HG03520 (cell line): ENCODE measurements around the gene CASQ1.

Experiments
- ATAC-seq: cut with Tn5 transposase; IDR thresholded peaks from one replicate; pipeline ENCODE4 v1.9.1; 2021; ENCODE audit warnings: mild to moderate bottlenecking, moderate library complexity; ENCODE audit not compliant: unreplicated experiment

Gene CASQ1

DNA sequence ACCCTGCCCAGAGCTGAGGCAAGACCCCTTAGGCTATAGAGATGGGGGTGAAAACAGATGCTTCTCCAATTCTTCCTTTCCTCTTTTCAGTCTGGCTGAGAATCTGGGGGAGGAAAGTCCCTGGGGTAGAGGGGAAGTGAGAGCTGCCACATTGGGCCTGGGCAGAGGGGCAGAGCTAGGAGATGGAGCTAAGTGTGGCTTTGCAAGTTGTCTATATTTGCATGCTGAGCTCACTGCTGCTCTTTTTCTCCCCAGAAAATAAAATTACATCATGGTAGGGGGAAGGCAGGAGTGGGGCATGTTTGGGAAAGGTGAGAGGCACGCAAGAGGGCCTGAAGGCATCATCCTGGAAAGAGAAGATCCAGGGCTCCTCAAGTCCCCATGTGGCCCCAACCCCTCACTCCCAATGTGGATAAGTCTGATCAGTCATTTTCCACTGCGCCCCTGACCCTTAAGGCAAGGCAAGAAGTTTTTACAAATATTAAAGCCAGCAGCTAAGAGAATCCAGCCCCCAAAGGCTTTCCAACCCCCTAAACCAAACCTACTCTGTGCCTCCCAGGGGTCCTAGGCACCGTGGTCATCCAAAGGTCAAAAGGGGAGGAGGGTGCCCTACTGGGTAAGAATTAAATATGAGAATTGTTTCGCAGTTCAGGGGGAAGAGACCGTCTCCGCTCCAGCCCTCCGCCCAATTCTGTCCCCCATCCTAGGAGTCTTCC is 14.3 kb downstream of the CASQ1 start:
- peak; percentile 48 for ATAC-seq

DNA sequence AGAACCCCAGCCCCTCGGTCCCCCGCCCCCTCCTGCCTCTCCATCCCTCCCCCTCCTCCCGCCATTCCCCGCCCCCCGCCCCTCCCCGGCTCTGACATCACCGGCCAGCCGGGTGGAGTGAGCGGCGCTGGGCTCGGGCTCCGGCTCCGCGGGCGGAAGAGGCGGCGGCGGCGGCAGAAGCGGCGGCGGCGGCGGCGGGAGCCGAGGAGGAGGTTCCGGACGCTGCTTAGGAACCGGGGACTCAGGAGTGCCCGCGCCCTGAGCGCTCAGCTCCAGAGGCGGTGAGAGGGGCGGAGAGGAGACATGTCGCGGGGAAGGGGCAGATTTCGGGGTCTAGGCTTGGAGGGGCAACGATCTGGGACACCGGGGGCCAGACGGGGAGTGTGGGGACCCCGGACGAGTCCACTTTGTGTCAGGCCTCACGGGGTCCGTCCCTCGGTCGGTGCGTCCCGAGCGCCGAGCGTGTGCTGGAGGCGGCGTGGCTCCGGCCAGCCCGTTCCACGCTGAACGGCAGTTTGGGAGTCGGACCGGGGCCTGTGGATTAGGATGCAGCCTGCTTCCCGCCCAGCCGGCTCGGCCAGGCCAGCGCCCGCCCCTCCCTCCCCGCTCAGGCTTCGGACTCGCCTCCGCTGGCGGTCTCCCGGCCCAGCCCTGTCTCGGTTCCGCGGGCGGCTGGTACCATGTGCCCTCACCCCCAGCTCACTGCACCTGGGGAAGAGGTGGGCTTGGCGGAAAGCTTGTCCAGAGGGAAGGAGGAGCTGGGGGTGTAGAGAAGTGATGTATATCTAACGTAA is 15.1 kb downstream of the CASQ1 start, which contains the start of gene PEA15:
TSS of gene PEA15 (plus strand) at position 143 of the 794 bp plus-strand sequence. CDS start 6,161 bp downstream, outside the sequence.
- peak; percentile 41 for ATAC-seq

DNA sequence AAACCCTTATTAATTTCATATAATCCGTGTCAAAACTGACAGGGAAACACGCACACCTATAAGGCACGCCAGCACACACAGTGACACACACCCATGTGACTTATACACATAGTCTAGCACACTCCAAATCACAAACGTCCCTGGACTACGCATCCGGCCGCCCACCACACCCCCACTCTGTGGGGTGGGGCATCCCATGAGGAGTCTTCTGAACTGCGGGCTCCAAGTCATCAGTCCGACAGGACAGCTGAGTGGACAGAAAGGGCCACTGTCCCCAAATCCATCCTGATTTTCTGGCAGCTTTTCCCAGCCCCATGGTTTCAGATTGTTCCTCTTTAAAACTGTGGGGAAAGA is 15.6 kb downstream of the CASQ1 start:
- peak; percentile 41 for ATAC-seq

DNA sequence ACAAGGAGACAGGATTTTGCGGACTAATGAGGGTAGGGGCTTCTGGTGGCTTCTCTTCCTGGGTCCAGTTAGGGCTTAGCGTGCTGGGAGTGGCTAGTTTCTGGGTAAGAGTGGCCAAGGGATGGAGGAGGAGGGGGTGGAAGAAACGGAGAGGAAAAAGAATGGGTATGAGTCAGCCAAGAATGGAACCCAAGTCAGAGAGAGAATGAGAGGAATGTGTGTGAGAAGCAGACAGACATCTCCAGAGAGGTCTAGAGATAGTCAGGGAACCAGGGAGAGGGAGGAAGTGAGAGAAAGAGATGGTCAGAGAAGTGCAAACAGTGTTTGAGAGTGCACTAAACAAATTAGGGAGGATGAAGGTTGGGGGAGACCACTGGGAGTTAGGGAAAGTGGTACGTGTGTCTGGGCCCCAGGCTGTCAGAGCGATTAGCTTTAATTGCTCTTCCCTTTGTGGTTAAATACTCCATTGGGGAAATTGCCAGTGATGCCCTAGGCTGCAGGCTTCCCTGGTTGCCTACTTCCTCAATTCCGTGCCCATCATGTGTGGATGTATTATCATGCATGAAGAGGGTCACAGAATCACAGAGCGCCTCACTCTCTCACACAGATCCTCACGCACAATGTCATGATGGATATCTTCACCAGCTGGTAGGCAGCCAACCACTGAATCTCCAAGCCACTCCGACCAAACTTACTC is 16.2 kb downstream of the CASQ1 start:
- no peak for ATAC-seq

DNA sequence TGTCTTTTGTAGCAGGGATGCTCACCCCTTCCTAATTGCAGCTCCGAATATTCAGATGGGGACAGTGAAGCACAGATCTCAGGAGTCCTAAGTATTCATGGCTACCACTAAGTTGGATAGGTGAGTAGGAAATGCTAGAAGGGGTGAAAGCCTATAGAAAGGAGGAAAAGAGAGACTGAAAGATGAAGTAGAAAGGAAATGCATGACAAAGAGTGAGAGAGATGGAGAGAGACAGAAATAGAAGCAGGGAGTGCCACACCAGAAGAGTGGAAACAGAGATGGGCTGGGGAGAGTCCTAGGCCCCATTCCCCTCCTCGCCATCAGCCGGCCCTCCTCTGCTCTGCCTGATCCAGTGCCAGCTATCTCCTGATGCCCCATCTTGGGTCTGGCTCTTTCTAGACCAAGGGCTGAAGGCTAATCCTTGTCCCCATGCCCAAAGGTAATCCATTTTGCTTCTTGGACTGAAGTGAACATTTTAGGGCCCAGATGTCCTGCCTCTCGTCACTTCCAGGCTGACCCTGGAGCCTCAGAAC is 16.8 kb downstream of the CASQ1 start:
- no peak for ATAC-seq

DNA sequence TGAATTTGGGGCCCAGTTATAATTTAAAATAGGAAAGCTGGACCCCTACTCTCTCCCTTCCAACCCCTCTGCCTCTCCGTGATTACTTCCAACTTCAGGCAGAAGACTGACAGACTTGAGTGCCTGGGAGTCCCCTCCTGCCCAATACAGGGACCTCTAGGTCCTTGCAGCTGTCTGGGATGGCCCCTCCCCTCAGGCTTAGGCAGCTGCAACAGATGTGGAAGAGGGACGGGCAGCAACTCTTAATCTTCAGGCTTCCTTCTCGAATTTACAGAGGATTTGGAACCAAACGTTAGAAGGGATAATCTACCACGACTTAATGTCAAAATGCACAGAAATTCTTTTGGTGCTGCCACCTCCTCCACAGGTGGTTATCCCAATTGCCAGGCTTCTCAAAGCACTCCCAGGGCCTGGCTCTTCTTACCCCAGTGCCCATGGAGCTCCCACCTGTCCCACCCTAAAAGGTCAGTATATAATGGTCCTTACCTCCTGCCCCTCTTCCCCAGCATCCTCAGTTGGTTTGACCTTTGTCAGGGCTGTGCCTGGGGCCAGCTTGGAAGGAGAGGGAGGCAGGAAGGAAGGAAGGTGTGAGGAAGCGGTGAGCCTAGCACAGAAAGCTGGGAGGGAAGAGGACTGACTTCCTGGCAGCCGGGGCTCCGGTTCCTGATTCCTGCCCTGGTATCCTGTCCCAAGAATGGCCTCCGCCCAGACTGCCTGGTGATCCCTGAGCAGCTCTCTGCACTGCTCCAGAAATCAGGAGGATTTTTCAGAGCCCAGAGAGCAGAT is 17.6 kb downstream of the CASQ1 start:
- ATAC-seq = no peak

DNA sequence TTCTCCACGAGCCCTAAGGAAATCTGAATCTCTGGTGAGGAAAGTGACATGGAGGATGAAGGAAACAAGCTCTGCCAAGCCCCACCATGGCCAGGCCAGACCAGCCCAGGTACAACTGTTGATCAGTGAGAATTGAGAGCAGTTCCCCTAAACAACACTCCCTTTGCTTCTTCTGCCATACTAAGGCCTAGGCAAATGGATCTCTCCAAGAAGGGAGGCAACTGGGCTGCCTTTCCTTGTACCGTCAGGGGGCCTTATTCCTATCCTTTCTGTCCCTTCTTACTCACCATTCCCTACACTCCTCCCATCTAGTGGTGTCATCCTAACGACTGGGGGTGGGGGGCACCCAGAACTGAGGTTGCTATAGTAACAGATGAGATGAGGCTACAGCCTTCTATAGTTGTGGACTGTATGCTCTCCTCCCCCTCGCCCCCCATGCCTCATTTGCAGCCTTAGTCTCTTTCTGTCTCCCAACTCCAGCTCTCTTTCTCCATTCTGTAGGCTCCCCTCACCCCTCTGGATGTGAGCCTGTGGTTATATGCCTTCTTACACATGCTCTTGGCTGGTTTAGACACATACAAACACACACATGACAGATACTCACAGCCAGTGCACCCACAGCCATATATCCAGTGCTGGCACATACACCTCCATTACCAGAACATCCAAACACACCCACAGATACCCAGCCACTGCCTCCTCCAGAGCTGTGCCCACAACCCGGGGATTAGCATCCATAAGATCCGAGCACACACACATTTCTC is 18.4 kb downstream of the CASQ1 start:
- no peak for ATAC-seq

DNA sequence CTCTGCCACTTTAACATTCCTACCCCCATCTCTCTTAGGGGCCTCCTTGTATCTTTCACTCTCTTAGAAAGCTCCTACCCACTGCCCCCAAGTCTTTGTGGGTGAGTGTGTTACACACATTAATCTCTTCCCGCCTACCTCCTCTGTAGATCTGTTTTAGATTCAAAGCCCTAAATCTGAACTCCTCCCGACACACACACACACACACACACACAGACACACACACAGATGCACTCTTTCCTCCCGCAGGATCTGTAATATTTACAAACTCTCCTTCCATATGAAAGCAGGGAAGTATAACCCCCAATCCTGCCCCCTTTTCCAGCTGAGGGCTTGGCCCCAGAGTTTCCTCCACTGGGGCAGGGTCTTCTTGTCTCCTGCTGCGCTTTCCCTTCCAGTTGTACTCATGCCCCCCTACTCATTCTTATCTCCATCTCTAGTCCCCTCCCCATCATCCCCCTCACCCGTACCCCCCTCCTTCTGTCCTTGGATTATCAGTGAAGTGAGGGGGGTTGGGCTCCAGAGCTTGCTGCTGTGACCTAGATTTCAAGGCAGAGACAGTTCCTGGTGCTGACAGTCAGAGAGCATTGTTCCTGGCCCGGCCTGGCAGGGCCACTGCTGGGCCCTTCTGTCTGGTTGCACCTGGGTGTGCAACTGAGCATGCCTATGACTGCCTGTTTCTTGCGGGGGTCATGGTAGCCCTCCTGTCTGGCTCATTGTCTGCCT is 19.1 kb downstream of the CASQ1 start:
- no peak for ATAC-seq

DNA sequence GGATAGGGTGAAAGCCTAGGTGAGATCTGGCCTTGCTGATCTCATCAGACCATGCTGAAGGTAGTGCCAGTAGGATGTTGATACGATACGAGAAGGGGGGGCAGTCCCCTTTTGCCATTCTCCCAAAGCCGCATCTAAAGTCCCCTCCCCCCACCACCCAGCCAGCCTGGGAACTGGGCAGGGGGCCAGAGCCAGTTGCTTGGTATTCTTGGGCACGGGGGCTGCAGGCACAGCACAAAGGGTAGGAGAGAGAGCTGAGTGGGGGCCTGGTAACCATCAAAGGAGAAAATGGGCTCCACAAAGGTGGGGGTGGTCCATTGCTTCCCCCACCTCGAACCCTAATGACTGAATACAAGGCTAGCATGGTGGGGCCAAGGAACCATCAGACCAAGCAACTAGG is 20.2 kb downstream of the CASQ1 start:
- ATAC-seq = no peak

DNA sequence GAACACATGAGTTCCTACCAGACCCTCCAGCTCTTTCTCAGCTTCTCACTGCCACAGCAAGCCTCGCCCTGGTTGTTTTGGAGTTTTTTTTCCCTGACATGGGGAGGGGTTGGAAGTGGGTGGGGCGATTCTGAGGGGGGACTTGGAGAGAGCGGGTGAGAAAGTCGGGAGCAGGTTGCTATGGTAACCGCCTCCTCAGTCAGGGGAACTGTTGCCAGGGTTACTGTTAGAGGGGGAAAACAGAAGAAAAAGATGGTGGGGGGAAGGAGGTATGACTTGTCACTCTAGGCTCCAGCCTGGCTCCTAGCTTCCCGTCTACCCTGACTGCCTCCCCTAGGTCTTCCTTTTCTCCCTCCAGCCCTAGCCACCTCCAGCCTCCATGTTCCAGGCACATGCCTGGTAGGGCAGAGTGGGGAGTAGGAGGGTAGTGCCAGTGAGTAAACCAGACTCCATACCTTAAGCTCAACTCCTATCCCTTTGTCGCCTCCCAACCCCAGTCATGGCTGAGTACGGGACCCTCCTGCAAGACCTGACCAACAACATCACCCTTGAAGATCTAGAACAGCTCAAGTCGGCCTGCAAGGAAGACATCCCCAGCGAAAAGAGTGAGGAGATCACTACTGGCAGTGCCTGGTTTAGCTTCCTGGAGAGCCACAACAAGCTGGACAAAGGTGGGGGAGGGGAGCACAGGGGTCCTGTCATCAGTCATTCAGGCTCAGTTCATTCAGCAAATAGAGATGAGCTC is 20.8 kb downstream of the CASQ1 start:
- no peak for ATAC-seq

DNA sequence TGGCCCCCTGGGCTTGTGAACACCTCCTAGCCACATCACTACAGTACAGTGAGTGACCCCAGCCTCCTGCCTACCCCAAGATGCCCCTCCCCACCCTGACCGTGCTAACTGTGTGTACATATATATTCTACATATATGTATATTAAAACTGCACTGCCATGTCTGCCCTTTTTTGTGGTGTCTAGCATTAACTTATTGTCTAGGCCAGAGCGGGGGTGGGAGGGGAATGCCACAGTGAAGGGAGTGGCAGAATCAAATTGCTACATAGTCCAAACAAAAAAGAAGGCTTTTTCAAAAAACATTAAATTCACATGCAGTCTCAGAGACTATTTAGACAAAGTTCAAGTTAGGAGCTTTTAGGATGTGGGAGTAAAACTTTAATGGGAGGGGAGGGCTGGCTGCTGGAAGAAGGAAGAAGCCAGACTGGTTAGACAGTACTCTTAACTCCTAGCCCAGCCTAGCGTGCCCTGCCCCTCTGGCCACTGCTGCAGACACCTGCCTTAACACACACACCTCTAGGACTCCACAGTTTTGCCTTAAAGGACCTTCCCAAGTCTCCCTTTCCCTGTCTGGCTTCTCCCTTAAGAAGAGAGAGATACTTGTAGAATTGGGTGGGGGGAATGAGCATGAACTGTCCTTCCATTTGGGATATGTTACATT is 24.2 kb downstream of the CASQ1 start:
- no peak for ATAC-seq

DNA sequence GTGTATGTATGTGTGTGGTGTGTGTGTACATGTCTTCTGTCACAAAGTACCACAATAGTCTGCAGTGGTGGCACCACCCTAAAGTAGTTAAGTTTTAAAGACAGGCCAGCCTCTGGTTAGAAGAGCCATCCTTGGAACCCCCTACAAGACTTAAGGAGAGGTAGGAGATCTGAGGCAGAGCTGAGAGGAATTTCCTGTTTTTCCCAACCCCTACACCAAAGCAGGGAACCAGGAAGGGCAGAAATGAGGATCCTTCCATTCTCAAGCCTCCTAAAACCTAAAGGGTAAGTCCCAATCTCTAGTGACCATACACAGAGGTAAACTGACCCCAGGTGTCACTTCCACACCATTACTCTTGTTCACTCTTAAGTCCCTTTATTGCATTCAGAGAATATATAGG is 25.9 kb downstream of the CASQ1 start:
- ATAC-seq = no peak

DNA sequence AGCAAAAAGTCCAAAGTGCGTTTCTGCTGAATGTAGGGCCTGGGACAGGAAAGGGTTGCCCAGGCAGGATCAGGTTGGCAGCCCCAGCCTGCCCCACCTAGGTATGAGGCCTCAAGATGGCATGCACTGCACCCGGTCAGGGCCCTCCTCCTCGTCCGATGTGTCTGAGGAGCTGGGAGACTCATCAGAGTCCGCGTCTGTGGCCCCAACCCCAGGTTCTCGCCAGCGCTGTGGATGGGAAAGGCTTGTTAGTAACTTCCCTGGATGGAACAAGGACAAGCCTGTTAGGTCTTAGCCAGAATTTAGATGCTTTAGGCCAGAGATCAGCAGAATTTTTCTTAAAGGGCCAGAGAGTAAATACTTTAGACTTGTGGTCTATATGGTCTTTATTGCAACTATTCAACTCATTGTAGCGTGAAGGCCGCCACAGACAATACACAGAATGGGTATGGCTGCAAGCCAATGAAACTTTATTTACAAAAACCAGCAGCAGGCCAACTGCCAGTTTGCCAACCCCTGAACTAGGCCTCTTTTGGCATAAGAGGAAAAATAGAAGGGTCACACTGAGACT is 27.2 kb downstream of the CASQ1 start:
- no peak for ATAC-seq

DNA sequence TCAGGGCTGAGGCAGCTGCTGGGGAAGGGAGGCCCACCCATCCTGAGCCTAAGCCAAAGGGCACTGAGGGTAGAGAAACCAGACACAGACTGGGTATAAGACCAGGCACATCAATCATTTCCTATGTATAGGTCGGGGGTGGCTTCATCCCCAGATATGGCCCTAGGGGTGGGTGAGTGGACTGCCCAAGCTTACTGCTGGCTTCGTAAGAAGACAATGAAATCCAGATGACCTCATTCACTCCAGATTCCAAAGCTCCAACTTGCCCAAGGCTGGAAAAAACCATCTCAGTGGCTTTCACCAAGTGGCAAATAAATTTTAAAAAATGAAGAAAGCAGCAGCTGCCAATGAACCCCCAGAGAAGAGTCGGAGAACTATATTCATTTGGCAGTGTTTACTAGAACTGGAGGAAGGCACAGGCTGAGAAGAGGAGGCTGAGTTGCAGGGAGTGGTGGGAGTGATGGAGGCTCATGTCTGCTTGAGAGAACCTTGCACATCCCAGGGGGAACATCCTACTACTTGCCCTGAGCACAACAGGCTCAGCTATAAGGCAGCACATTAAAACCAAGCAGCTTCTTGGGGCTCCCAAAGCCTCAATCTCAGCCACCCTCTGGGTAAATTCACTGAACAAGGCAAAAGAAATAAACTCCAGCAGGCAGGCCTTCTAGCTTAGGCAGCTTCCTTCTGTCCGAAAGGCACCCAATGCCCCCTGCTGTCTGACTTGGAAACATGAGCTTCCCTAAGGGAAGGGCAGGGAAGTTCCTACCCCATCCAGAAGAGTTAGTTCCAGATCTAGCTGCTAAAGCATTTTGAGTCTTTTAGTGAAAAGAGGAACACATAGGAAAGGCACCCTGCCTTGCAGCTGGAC is 28.9 kb downstream of the CASQ1 start:
- no peak for ATAC-seq

DNA sequence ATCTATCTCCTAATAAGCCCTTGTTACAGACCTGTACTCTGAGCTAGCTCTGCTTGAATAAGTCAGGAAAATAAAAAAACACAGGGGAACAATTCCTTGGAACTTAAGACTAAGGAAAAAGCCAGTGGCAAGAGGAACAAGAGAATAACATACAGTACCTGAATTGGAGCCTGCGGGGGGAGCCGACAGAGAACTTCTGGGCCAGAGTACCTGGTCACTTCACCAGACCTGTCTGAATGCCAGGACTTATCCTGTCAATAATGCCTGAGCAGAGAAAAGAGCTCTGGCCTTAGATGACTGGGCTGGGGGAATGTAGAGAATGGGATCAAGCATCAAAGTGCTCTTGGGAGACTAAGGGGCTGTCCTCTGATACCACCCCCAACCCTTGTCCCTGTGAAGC is 29.9 kb downstream of the CASQ1 start:
- ATAC-seq = no peak

DNA sequence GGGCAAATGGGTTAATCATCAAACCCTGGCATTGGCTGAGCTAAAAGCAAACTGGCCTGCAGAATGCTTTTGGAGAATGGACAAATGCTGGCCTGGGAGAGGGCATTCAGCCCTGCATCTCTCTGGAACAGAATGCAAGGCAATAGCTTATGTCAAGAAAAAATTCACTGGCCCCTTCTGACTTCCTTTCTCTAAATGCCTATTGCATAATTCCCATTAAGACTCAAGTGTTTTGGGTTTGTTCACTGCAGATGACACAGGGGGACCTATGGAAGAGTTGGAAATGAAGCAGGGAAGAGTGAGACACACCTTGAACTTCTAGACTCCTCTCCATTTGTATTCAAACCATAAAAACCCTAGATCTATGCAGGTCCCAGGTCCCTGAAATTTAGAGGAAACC is 30.7 kb downstream of the CASQ1 start:
- no peak for ATAC-seq

DNA sequence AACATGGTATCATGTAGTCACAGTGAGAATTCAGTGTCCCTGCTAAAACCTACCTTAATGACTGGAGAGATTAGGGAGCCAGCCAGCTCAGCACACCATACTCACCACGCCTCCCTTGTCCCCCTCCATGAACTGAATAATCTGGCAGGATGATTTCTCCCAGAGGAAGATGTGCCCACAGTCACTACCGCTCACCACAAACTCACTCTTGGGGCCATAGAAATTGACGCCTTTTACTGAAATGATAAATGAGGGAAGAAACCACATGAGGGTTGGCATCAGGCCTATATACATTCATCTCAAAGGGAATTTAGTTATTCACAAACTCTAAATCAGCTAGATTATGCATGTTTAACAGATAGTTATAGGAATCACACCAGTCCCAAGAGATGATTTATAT is 32.2 kb downstream of the CASQ1 start:
- no peak for ATAC-seq
